Immature natural killer cell (primary cell): Measurements from ENCODE around the gene KRT71. TPM values are rescaled to one million over a fixed set of nuclear protein-coding genes. Genes with fewer than 3 reads are reported as not detected.

Experiments
- polyA plus RNA-seq, 3 donors: library from polyadenylated mRNA; unstranded; fragments of 300-500 nt; fragmentation: Illumina TruSeq; gene quantifications; one replicate each; pipeline ENCODE4 v1.2.3, GENCODE V29; 2021

The KRT71 gene
- polyA plus RNA-seq, 3 donors from 2014 or later, result not detected

Other genes starting within 250 kb of the KRT71 start
- gene KRT83, start 231.7 kb downstream of the KRT71 start, polyA plus RNA-seq, result not detected
- gene KRT85, start 185.7 kb downstream of the KRT71 start, polyA plus RNA-seq, result not detected
- gene KRT84, start 167.5 kb downstream of the KRT71 start, polyA plus RNA-seq, result not detected
- not detected for gene KRT82, start 146.8 kb downstream of the KRT71 start, polyA plus RNA-seq
- not detected for gene KRT75, start 118.8 kb downstream of the KRT71 start, polyA plus RNA-seq
- gene KRT6B, start 101.0 kb downstream of the KRT71 start, polyA plus RNA-seq, result under 1 TPM in 1 of 3 donors, not detected in 2; 0.82 TPM
- not detected for gene KRT6C, start 79.3 kb downstream of the KRT71 start, polyA plus RNA-seq
- not detected for gene KRT6A, start 59.9 kb downstream of the KRT71 start, polyA plus RNA-seq
- gene KRT5, start 32.8 kb downstream of the KRT71 start, polyA plus RNA-seq, result not detected
- gene KRT74, start 20.7 kb upstream of the KRT71 start, polyA plus RNA-seq, result not detected
- under 1 TPM in 2 of 3 donors, not detected in 1; 0.34 to 0.93 TPM for gene KRT72, start 48.3 kb upstream of the KRT71 start, polyA plus RNA-seq
- gene KRT73, start 65.4 kb upstream of the KRT71 start, polyA plus RNA-seq, result 1 to 10 TPM in 1 of 3 donors, under 1 TPM in 1, not detected in 1; 0.82 to 3.3 TPM
- 1 to 10 TPM in 1 of 3 donors, under 1 TPM in 2; 0.51 to 1.3 (median 0.61) TPM for gene KRT2, start 99.1 kb upstream of the KRT71 start, polyA plus RNA-seq
- not detected for gene KRT1, start 127.3 kb upstream of the KRT71 start, polyA plus RNA-seq
- gene KRT77, start 150.4 kb upstream of the KRT71 start, polyA plus RNA-seq, result not detected
- not detected for gene KRT76, start 224.2 kb upstream of the KRT71 start, polyA plus RNA-seq
- gene KRT3, start 243.0 kb upstream of the KRT71 start, polyA plus RNA-seq, result not detected